Ishikawa (cell line): ENCODE data around the gene UFSP2.

ENCODE experiments used
- CEBPB ChIP-seq: IDR thresholded peaks from 2 replicates; pipeline ENCODE4 v1.6.1; 2012
- CREB1 ChIP-seq: IDR thresholded peaks from 2 replicates; pipeline ENCODE4 v1.6.1; 2012; ENCODE audit warnings: low read depth
- EGR1 ChIP-seq: IDR thresholded peaks from 2 replicates; pipeline ENCODE4 v1.6.1; 2012
- EP300 ChIP-seq: IDR thresholded peaks from 2 replicates; pipeline ENCODE4 v1.6.1; 2012; ENCODE audit warnings: borderline replicate concordance
- FOXM1 ChIP-seq: IDR thresholded peaks from 2 replicates; pipeline ENCODE4 v1.6.1; 2012; ENCODE audit warnings: low read depth, borderline replicate concordance
- NFIC ChIP-seq: IDR thresholded peaks from 2 replicates; pipeline ENCODE4 v1.6.1; 2012
- RAD21 ChIP-seq: IDR thresholded peaks from 2 replicates; pipeline ENCODE4 v1.6.1; 2012; ENCODE audit warnings: low read depth
- TAF1 ChIP-seq: IDR thresholded peaks from 2 replicates; pipeline ENCODE4 v1.6.1; 2012; ENCODE audit warnings: low read depth, mild to moderate bottlenecking
- TCF12 ChIP-seq: IDR thresholded peaks from 2 replicates; pipeline ENCODE4 v1.6.1; 2012; ENCODE audit warnings: low read depth
- TEAD4 ChIP-seq: IDR thresholded peaks from 2 replicates; pipeline ENCODE4 v1.6.1; 2012
- YY1 ChIP-seq: IDR thresholded peaks from 2 replicates; pipeline ENCODE4 v1.6.1; 2012; ENCODE audit warnings: low read depth
- ZBTB7A ChIP-seq: IDR thresholded peaks from 2 replicates; pipeline ENCODE4 v1.6.1; 2012; ENCODE audit warnings: low read depth
- TF ChIP-seq, protein P1 (sequence below): IDR thresholded peaks from 2 replicates; pipeline ENCODE4 v1.6.1; 2012
- TF ChIP-seq, protein P2 (sequence below): IDR thresholded peaks from 2 replicates; pipeline ENCODE4 v1.6.1; 2012
- TF ChIP-seq, protein P3 (sequence below): IDR thresholded peaks from 2 replicates; pipeline ENCODE4 v1.6.1; 2012; ENCODE audit warnings: low read depth, mild to moderate bottlenecking

Gene UFSP2

DNA sequence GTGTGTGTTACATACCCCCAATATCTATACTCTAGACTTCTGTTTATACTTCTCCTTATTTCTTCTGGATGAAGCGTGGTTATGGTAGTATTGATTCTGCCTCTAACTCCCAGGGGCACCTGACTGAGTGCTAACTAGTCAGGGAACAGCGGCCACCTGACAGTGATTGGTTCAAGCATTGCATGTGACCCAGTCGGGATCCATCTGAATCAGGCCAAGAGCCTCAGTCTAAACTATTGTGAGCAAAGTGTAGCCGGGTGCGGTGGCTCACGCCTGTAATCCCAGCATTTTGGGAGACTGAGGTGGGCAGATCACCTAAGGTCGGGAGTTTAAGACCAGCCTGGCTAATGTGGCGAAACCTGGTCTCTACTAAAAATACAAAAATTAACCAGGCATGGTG, 35.8 kb upstream of the UFSP2 start:
- no peak for TF ChIP-seq TCF12
- no peak for TF ChIP-seq ZBTB7A
- no peak for TF ChIP-seq TEAD4
- no peak for TF ChIP-seq EGR1
- TF ChIP-seq, protein P1, sequence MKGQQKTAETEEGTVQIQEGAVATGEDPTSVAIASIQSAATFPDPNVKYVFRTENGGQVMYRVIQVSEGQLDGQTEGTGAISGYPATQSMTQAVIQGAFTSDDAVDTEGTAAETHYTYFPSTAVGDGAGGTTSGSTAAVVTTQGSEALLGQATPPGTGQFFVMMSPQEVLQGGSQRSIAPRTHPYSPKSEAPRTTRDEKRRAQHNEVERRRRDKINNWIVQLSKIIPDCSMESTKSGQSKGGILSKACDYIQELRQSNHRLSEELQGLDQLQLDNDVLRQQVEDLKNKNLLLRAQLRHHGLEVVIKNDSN: no peak
- no peak for TF ChIP-seq CREB1
- no peak for TF ChIP-seq FOXM1
- TF ChIP-seq CEBPB: no peak
- no peak for TF ChIP-seq TAF1
- TF ChIP-seq EP300: no peak
- TF ChIP-seq, protein P2, sequence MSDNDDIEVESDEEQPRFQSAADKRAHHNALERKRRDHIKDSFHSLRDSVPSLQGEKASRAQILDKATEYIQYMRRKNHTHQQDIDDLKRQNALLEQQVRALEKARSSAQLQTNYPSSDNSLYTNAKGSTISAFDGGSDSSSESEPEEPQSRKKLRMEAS: no peak
- no peak for TF ChIP-seq NFIC
- TF ChIP-seq, protein P3, sequence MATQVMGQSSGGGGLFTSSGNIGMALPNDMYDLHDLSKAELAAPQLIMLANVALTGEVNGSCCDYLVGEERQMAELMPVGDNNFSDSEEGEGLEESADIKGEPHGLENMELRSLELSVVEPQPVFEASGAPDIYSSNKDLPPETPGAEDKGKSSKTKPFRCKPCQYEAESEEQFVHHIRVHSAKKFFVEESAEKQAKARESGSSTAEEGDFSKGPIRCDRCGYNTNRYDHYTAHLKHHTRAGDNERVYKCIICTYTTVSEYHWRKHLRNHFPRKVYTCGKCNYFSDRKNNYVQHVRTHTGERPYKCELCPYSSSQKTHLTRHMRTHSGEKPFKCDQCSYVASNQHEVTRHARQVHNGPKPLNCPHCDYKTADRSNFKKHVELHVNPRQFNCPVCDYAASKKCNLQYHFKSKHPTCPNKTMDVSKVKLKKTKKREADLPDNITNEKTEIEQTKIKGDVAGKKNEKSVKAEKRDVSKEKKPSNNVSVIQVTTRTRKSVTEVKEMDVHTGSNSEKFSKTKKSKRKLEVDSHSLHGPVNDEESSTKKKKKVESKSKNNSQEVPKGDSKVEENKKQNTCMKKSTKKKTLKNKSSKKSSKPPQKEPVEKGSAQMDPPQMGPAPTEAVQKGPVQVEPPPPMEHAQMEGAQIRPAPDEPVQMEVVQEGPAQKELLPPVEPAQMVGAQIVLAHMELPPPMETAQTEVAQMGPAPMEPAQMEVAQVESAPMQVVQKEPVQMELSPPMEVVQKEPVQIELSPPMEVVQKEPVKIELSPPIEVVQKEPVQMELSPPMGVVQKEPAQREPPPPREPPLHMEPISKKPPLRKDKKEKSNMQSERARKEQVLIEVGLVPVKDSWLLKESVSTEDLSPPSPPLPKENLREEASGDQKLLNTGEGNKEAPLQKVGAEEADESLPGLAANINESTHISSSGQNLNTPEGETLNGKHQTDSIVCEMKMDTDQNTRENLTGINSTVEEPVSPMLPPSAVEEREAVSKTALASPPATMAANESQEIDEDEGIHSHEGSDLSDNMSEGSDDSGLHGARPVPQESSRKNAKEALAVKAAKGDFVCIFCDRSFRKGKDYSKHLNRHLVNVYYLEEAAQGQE: no peak
- TF ChIP-seq YY1: no peak
- no peak for TF ChIP-seq RAD21

DNA sequence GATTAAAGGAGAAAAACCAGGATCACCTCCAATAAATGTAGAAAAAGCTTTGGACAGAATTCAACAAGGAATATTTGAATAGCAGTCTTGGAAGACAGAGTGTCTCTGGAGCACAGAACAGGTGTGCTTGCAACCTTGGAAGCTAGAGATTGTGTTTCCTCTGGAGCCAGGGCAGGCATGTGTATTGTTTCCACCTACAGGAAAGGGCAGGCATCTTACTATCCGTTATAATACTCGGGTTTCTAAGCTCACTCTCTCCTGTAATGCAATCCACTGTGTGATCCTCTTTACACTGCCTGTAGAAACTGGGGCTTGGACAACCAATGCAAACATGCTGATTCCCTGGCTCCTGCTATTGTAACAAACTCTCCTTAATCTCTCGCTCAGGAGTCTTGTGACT, 31.4 kb upstream of the UFSP2 start:
- TF ChIP-seq TEAD4 (no peak), CREB1 (no peak), EGR1 (no peak), CEBPB (no peak), ZBTB7A (no peak), FOXM1 (no peak), TAF1 (no peak), TCF12 (no peak), YY1 (no peak)

DNA sequence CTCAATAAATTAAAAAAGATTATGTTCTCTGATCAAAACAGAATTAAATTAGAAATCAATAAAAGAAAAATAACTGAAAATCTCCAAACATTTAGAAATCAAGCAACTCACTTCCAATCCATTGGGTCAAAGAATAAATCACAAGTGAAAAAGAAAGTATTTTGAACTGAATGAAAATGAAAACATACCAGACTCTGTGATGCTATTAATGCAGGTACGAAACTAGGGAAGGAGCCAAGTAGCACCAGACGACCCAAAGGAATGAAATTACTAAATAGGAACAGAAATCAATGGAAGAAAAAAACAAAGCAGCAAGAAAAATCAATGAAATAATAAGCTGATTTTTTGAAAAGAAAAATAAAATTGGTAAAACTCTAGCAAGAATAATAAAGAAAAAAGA, 30.4 kb upstream of the UFSP2 start:
- TF ChIP-seq EP300: no peak
- TF ChIP-seq, protein P2: no peak
- no peak for TF ChIP-seq EGR1
- no peak for TF ChIP-seq CEBPB
- TF ChIP-seq ZBTB7A: no peak
- no peak for TF ChIP-seq NFIC
- TF ChIP-seq CREB1: no peak
- TF ChIP-seq RAD21: no peak
- no peak for TF ChIP-seq TEAD4
- no peak for TF ChIP-seq TAF1
- TF ChIP-seq YY1: no peak
- no peak for TF ChIP-seq FOXM1
- TF ChIP-seq, protein P1: no peak
- TF ChIP-seq, protein P3: no peak
- TF ChIP-seq TCF12: no peak

DNA sequence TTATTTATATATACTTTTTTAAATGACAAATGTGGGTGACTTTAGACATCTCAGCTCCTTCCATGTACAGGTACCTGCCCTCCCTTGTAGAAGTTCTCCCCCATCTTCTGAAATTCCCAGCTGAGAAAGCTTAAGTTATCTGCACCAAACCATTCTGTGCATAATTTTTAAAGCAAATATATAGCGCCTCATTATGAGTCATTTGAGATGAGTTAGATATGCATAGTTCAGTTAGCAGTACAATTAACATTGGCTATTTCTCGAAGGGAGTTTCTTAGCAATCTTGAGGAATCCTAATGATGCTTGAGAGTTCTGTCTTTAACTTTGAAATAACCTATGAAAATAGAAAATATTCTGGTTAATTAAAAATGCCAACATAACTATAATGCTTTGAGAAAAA, 19.4 kb upstream of the UFSP2 start:
- no peak for TF ChIP-seq FOXM1
- no peak for TF ChIP-seq TAF1
- no peak for TF ChIP-seq CREB1
- no peak for TF ChIP-seq RAD21
- TF ChIP-seq, protein P2: no peak
- TF ChIP-seq CEBPB: no peak
- TF ChIP-seq TEAD4: no peak
- TF ChIP-seq EP300: no peak

DNA sequence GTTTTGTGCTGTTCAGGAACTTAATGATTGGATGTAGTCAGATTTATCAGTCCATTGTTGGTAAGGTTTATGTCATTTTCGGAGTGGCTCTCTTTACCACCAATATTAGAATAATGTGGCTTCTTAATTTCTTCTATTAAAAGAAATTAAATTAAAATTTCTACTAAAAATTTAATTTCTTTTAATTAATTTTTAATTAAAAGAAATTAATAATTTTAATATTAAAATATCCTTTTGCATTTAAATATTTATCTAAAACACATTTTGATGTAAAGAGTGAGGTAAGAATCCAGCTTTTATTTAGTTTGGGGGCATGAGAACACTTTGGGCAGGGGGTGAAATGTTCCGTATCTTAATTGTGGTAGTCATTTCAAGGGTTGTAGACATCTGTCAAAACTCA, 15.7 kb upstream of the UFSP2 start:
- TF ChIP-seq CEBPB (no peak), TCF12 (no peak), RAD21 (no peak), EP300 (no peak), FOXM1 (no peak), ZBTB7A (no peak), TEAD4 (no peak)
- TF ChIP-seq, protein P2: no peak
- TF ChIP-seq, protein P1: no peak
